Neuronal stem cell (in vitro differentiated cells): Measurements from ENCODE around the gene TCF15.
"Not testable (repeated sequence)": the region's sequence is repeated elsewhere in the genome, so short reads cannot be mapped to it uniquely, and the experiment has no call there.

Experiments used
- DNase-seq: peaks from one replicate; pipeline ENCODE4 v3.0.0-alpha.2; 2013; ENCODE audit warnings: low spot score
- H2AFZ ChIP-seq: one replicate; pipeline ENCODE4 v1.6.1; 2013; ENCODE audit warnings: mild to moderate bottlenecking, low read length, inconsistent platforms
- H2AK5ac ChIP-seq: 2 replicates; pipeline ENCODE4 v1.6.1; 2013; ENCODE audit warnings: low read depth, mild to moderate bottlenecking, inconsistent platforms, low read length, moderate library complexity, mixed read lengths
- H2BK120ac ChIP-seq: 2 replicates; pipeline ENCODE4 v1.6.1; 2013; ENCODE audit warnings: low read depth, mild to moderate bottlenecking, inconsistent platforms, low read length, moderate library complexity, mixed read lengths
- H2BK12ac ChIP-seq: one replicate; pipeline ENCODE4 v1.6.1; 2013; ENCODE audit warnings: low read length, inconsistent platforms
- H2BK15ac ChIP-seq: 2 replicates; pipeline ENCODE4 v1.6.1; 2013; ENCODE audit warnings: mild to moderate bottlenecking, low read length, inconsistent platforms, mixed read lengths
- H2BK5ac ChIP-seq: one replicate; pipeline ENCODE4 v1.6.1; 2013; ENCODE audit warnings: inconsistent platforms, mild to moderate bottlenecking, low read length, moderate library complexity
- H3K14ac ChIP-seq: one replicate; pipeline ENCODE4 v1.6.1; 2013; ENCODE audit warnings: low read length, inconsistent platforms
- H3K18ac ChIP-seq: 2 replicates; pipeline ENCODE4 v1.6.1; 2013; ENCODE audit warnings: low read length, inconsistent platforms
- H3K23ac ChIP-seq: 2 replicates; pipeline ENCODE4 v1.6.1; 2013; ENCODE audit warnings: low read depth, mild to moderate bottlenecking, mixed read lengths, low read length, inconsistent platforms; ENCODE audit not compliant: poor library complexity
- H3K27ac ChIP-seq: replicated peaks from 3 replicates; pipeline ENCODE4 v1.5.1; 2013; ENCODE audit warnings: low read length, inconsistent platforms
- H3K27me3 ChIP-seq, 3 experiments: 2 replicates each; pipeline ENCODE4 v1.6.1; 2013; ENCODE audit warnings: low read length in 3 of 3, mild to moderate bottlenecking in 2 of 3, inconsistent platforms in 1 of 3, low read depth in 1 of 3, mixed read lengths in 1 of 3, moderate library complexity in 1 of 3; ENCODE audit not compliant: control insufficient read depth in 3 of 3, insufficient read depth in 3 of 3
- H3K36me3 ChIP-seq, 2 donors: replicated peaks in 1 of 2; 2 replicates each; pipeline ENCODE4 v1.6.1; 2013; ENCODE audit warnings: low read length in 2 of 2; ENCODE audit not compliant: control insufficient read depth in 2 of 2, insufficient read depth in 2 of 2
- H3K4ac ChIP-seq: 2 replicates; pipeline ENCODE4 v1.6.1; 2013; ENCODE audit warnings: inconsistent platforms, mild to moderate bottlenecking, low read length, moderate library complexity
- H3K4me1 ChIP-seq, 2 donors: 1 replicate in 1 of 2; 2 replicates in 1 of 2; pipeline ENCODE4 v1.6.1; 2013; ENCODE audit warnings: low read length in 2 of 2, low read depth in 1 of 2; ENCODE audit not compliant: control insufficient read depth in 2 of 2, insufficient read depth in 1 of 2
- H3K4me2 ChIP-seq: one replicate; pipeline ENCODE4 v1.6.1; 2013; ENCODE audit warnings: mild to moderate bottlenecking, low read length, inconsistent platforms; ENCODE audit not compliant: insufficient read depth, poor library complexity, severe bottlenecking
- H3K4me3 ChIP-seq, 2 donors: 2 replicates each; pipeline ENCODE4 v1.5.1; 2013; ENCODE audit warnings: low read length in 2 of 2, mild to moderate bottlenecking in 2 of 2, inconsistent platforms in 1 of 2, moderate library complexity in 1 of 2
- H3K79me1 ChIP-seq: one replicate; pipeline ENCODE4 v1.6.1; 2013; ENCODE audit warnings: low read depth, mild to moderate bottlenecking, inconsistent platforms, low read length, moderate library complexity
- H3K9ac ChIP-seq: one replicate; pipeline ENCODE4 v1.6.1; 2013; ENCODE audit warnings: mild to moderate bottlenecking, low read depth, low read length, inconsistent platforms; ENCODE audit not compliant: poor library complexity
- H3K9me3 ChIP-seq, 2 donors: replicated peaks in 1 of 2; 2 replicates each; pipeline versions ENCODE3 to v1.6.1; 2013; ENCODE audit warnings: low read length in 2 of 2, mild to moderate bottlenecking in 2 of 2, inconsistent platforms in 1 of 2, low read depth in 1 of 2, mixed read lengths in 1 of 2, moderate library complexity in 1 of 2; ENCODE audit not compliant: control insufficient read depth in 2 of 2, insufficient read depth in 1 of 2
- H4K8ac ChIP-seq: one replicate; pipeline ENCODE4 v1.6.1; 2013; ENCODE audit warnings: low read depth, mild to moderate bottlenecking, inconsistent platforms, low read length, moderate library complexity
- H4K91ac ChIP-seq: one replicate; pipeline ENCODE4 v1.6.1; 2013; ENCODE audit warnings: low read length, low read depth, mild to moderate bottlenecking, inconsistent platforms; ENCODE audit not compliant: poor library complexity
- WGBS, 2 donors: extraction: QIAGEN DNeasy Blood & Tissue Kit; methylation state at CpG; one replicate each; pipeline ENCODE4 v1.1.7; 2013; ENCODE audit warnings: missing lambda C conversion rate in 2 of 2, mixed read lengths in 1 of 2; ENCODE audit not compliant: insufficient read length in 2 of 2, insufficient replicate concordance in 1 of 2; ENCODE audit errors: extremely low coverage in 2 of 2; 5-methylcytosine and 5-hydroxymethylcytosine counted together

Gene TCF15

GRCh38 chr20:584161-584970 lies 25.7 kb downstream of the TCF15 start:
- Histone ChIP-seq H3K4me1 (peaks cover 0 to 1% of the 10 kb centered on the region in 2 donors), H3K27me3 (peaks cover 0 to 10% (median 0%) of the 10 kb centered on the region in 3 experiments), H2AFZ (no peak overlapping the region), H2BK120ac (no peak overlapping the region), H3K4me3 (no peak overlapping the region), H2BK12ac (no peak overlapping the region), H2AK5ac (no peak overlapping the region), H3K4ac (no peak overlapping the region), H3K4me2 (no peak overlapping the region), H3K23ac (no peak overlapping the region), H4K8ac (no peak overlapping the region), H4K91ac (no peak overlapping the region), H2BK5ac (no peak overlapping the region), H3K79me1 (no peaks in the 10 kb centered on the region), H3K27ac (no peak overlapping the region), H3K14ac (no peak overlapping the region), H3K18ac (no peak overlapping the region), H3K36me3 (no peaks in the 10 kb centered on the region), H2BK15ac (no peak overlapping the region), H3K9me3 (no peaks in the 10 kb centered on the region), H3K9ac (no peak overlapping the region)
- no peak for DNase-seq
- no CpG with 5 or more reads among the region's 8 CpGs for WGBS, 2 donors

DNA sequence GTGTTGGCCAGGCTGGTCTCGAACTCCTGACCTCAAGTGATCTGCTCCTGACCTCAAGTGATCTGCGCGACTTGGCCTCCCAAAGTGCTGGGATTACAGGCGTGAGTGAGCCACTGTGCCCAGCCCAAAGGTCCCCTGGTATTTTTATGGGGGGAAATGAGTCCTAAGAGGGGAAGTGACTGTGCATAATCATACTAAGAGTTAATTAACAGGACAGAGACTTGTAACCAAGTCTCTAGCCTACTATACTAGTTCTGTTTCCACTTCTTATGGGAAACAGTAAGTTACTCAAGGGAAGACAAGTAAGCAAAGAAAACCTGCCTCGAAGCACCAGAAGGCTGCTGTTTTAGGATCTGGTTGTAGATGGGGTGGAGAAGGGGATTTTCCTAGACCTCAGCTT lies 27.9 kb downstream of the TCF15 start:
- peaks cover 0 to 8% (median 0%) of the 10 kb centered on the region in 3 experiments for H3K27me3 ChIP-seq
- no peak overlapping the region for H3K4me2 ChIP-seq
- H3K18ac ChIP-seq: no peak overlapping the region
- H3K9me3 ChIP-seq: no peaks in the 10 kb centered on the region
- no peak overlapping the region for H3K14ac ChIP-seq
- H4K8ac ChIP-seq: no peak overlapping the region
- H2AK5ac ChIP-seq: no peak overlapping the region
- peaks cover 0 to 1% of the 10 kb centered on the region in 2 donors for H3K4me1 ChIP-seq
- no peak overlapping the region for H2AFZ ChIP-seq
- no peak overlapping the region for H2BK5ac ChIP-seq
- no peak overlapping the region for H2BK120ac ChIP-seq
- H3K36me3 ChIP-seq: no peaks in the 10 kb centered on the region
- H3K27ac ChIP-seq: no peak overlapping the region
- no peak overlapping the region for H3K4me3 ChIP-seq
- H3K9ac ChIP-seq: no peak overlapping the region
- no peak overlapping the region for H4K91ac ChIP-seq
- H3K4ac ChIP-seq: no peak overlapping the region
- no CpG with 5 or more reads among the region's 5 CpGs for WGBS, 2 donors
- H2BK15ac ChIP-seq: no peak overlapping the region
- no peak overlapping the region for H2BK12ac ChIP-seq
- H3K23ac ChIP-seq: no peak overlapping the region
- DNase-seq: no peak
- no peaks in the 10 kb centered on the region for H3K79me1 ChIP-seq

DNA sequence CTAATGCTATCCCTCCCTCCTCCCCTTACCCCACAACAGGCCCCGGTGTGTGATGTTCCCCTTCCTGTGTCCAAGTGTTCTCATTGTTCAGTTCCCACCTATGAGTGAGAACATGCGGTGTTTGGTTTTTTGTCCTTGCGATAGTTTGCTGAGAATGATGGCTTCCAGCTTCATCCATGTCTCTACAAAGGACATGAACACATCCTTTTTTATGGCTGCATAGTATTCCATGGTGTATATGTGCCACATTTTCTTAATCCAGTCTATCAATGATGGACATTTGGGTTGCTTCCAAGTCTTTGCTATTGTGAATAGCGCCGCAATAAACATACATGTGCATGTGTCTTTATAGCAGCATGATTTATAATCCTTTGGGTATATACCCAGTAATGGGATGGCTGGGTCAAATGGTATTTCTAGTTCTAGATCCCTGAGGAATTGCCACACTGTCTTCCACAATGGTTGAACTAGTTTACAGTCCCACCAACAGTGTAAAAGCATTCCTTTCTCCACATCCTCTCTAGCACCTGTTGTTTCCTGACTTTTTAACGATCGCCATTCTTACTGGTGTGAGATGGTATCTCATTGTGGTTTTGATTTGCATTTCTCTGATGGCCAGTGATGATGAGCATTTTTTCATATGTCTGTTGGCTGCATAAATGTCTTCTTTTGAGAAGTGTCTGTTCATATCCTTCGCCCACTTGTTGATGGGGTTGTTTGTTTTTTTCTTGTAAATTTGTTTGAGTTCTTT lies 31.0 kb downstream of the TCF15 start:
- H3K4me2 ChIP-seq, H3K18ac ChIP-seq, H3K27ac ChIP-seq, H4K8ac ChIP-seq, H2AK5ac ChIP-seq, H3K4me1 ChIP-seq, H3K14ac ChIP-seq, H2BK120ac ChIP-seq, H3K79me1 ChIP-seq, H3K4me3 ChIP-seq, H3K36me3 ChIP-seq, H3K23ac ChIP-seq, H2BK15ac ChIP-seq, DNase-seq, H3K9ac ChIP-seq, H2BK5ac ChIP-seq, H2AFZ ChIP-seq, H2BK12ac ChIP-seq, H4K91ac ChIP-seq, H3K9me3 ChIP-seq, H3K4ac ChIP-seq: not testable (repeated sequence)
- H3K27me3 ChIP-seq: peaks cover 0 to 28% (median 0%) of the 10 kb centered on the region in 3 experiments
- no CpG with 5 or more reads among the region's 8 CpGs for WGBS, 2 donors

GRCh38 chr20:577167-577791 lies 32.8 kb downstream of the TCF15 start:
- no peak overlapping the region for H2BK12ac ChIP-seq
- H3K4me1 ChIP-seq: peaks cover 0 to 11% of the 10 kb centered on the region in 2 donors
- no peak overlapping the region for H2BK15ac ChIP-seq
- no peak overlapping the region for H2AK5ac ChIP-seq
- H3K4me3 ChIP-seq: no peak overlapping the region
- no peak overlapping the region for H2BK120ac ChIP-seq
- H3K79me1 ChIP-seq: no peaks in the 10 kb centered on the region
- DNase-seq: no peak
- H3K18ac ChIP-seq: no peak overlapping the region
- H3K4me2 ChIP-seq: no peak overlapping the region
- H3K9ac ChIP-seq: no peak overlapping the region
- H2BK5ac ChIP-seq: no peak overlapping the region
- no peak overlapping the region for H3K14ac ChIP-seq
- 100% methylated on average over 1 of the region's 12 CpGs; no CpG with 5 or more reads in 1 of the 2 donors for WGBS, 2 donors
- no peak overlapping the region for H2AFZ ChIP-seq
- H3K23ac ChIP-seq: peak overlapping the region; percentile 6
- peaks cover 0 to 46% (median 0%) of the 10 kb centered on the region in 3 experiments for H3K27me3 ChIP-seq
- no peaks in the 10 kb centered on the region for H3K9me3 ChIP-seq
- H4K8ac ChIP-seq: no peak overlapping the region
- H4K91ac ChIP-seq: no peak overlapping the region
- H3K4ac ChIP-seq: no peak overlapping the region
- no peaks in the 10 kb centered on the region for H3K36me3 ChIP-seq
- H3K27ac ChIP-seq: no peak overlapping the region
